ENCODE results near the gene WFS1. TPM values are rescaled to one million over a fixed set of nuclear protein-coding genes. Genes with fewer than 3 reads are reported as not detected.

The WFS1 gene
- polyA plus RNA-seq, 1 donor from 2014 or later, result 6.4 TPM

- Mint-ChIP-seq H3K9me3 (no peaks in the 10 kb centered on the region), H3K27me3 (peaks cover 2% of the 10 kb centered on the region), H3K27ac (no peak overlapping the region), H3K4me1 (peaks cover 0 to 2% (median 0%) of the 10 kb centered on the region in 3 donors), H3K36me3 (no peaks in the 10 kb centered on the region), H3K4me3 (peak overlapping the region in 1 of 4 donors; percentile 52)
Observed at GRCh38 chr4:6230827-6231662, 38.6 kb upstream of the WFS1 start.

GRCh38 chr4:6231663-6232165 is 37.9 kb upstream of the WFS1 start:
- H3K27me3 Mint-ChIP-seq, result no peaks in the 10 kb centered on the region
- peaks cover 0 to 2% (median 0%) of the 10 kb centered on the region in 3 donors for H3K4me1 Mint-ChIP-seq
- no peak overlapping the region for H3K4me3 Mint-ChIP-seq

GRCh38 chr4:6232836-6233785 is 36.5 kb upstream of the WFS1 start:
- Mint-ChIP-seq H3K27ac (no peak overlapping the region), H3K27me3 (no peaks in the 10 kb centered on the region), H3K9me3 (no peaks in the 10 kb centered on the region), H3K4me1 (peaks cover 0 to 2% (median 0%) of the 10 kb centered on the region in 3 donors), H3K36me3 (no peaks in the 10 kb centered on the region), H3K4me3 (no peak overlapping the region)

More at GRCh38 chr4:6231663-6232165, 37.9 kb upstream of the WFS1 start:
- Mint-ChIP-seq H3K27ac (no peak overlapping the region), H3K9me3 (no peaks in the 10 kb centered on the region), H3K36me3 (no peaks in the 10 kb centered on the region)

- Mint-ChIP-seq H3K27me3 (no peaks in the 10 kb centered on the region), H3K4me1 (peaks cover 0 to under 1% (median 0%) of the 10 kb centered on the region in 3 donors), H3K27ac (no peak overlapping the region), H3K36me3 (no peaks in the 10 kb centered on the region), H3K9me3 (no peaks in the 10 kb centered on the region), H3K4me3 (no peak overlapping the region)
Observed at GRCh38 chr4:6233929-6234328, 35.7 kb upstream of the WFS1 start.

GRCh38 chr4:6235012-6235411 is 34.6 kb upstream of the WFS1 start:
- Mint-ChIP-seq H3K27me3 (peaks cover 6% of the 10 kb centered on the region), H3K4me3 (no peak overlapping the region), H3K4me1 (no peaks in the 10 kb centered on the region), H3K27ac (peak overlapping the region in 1 of 3 donors; percentile 63), H3K9me3 (no peaks in the 10 kb centered on the region), H3K36me3 (no peaks in the 10 kb centered on the region)

GRCh38 chr4:6235901-6236640 is 33.6 kb upstream of the WFS1 start:
- no peaks in the 10 kb centered on the region for H3K36me3 Mint-ChIP-seq
- H3K27ac Mint-ChIP-seq, result no peak overlapping the region
- no peaks in the 10 kb centered on the region for H3K9me3 Mint-ChIP-seq
- no peaks in the 10 kb centered on the region for H3K4me1 Mint-ChIP-seq
- no peak overlapping the region for H3K4me3 Mint-ChIP-seq
- H3K27me3 Mint-ChIP-seq, result peaks cover 8% of the 10 kb centered on the region

- Mint-ChIP-seq H3K9me3 (no peaks in the 10 kb centered on the region), H3K4me3 (no peak overlapping the region), H3K27ac (no peak overlapping the region), H3K27me3 (peaks cover 8% of the 10 kb centered on the region), H3K36me3 (no peaks in the 10 kb centered on the region), H3K4me1 (no peaks in the 10 kb centered on the region)
Observed at GRCh38 chr4:6236816-6237390, 32.7 kb upstream of the WFS1 start.

GRCh38 chr4:6239486-6239885 is 30.2 kb upstream of the WFS1 start:
- no peak overlapping the region for H3K27ac Mint-ChIP-seq
- peaks cover 13% of the 10 kb centered on the region for H3K27me3 Mint-ChIP-seq
- no peaks in the 10 kb centered on the region for H3K4me1 Mint-ChIP-seq
- no peaks in the 10 kb centered on the region for H3K36me3 Mint-ChIP-seq
- no peak overlapping the region for H3K4me3 Mint-ChIP-seq
- H3K9me3 Mint-ChIP-seq, result peaks cover 0 to 9% (median 1%) of the 10 kb centered on the region in 3 donors

- no peaks in the 10 kb centered on the region for H3K36me3 Mint-ChIP-seq
- H3K4me3 Mint-ChIP-seq, result no peak overlapping the region
- no peaks in the 10 kb centered on the region for H3K4me1 Mint-ChIP-seq
- H3K9me3 Mint-ChIP-seq, result peaks cover 4 to 14% (median 6%) of the 10 kb centered on the region in 3 donors
- peaks cover 16% of the 10 kb centered on the region for H3K27me3 Mint-ChIP-seq
- H3K27ac Mint-ChIP-seq, result no peak overlapping the region
Observed at GRCh38 chr4:6239968-6240367, 29.7 kb upstream of the WFS1 start.

- Mint-ChIP-seq H3K36me3 (no peaks in the 10 kb centered on the region), H3K4me3 (no peak overlapping the region), H3K9me3 (peaks cover 5 to 15% (median 7%) of the 10 kb centered on the region in 3 donors), H3K27ac (no peak overlapping the region), H3K27me3 (peaks cover 20% of the 10 kb centered on the region), H3K4me1 (peaks cover 0 to under 1% (median 0%) of the 10 kb centered on the region in 3 donors)
Observed at GRCh38 chr4:6241062-6241845, 28.4 kb upstream of the WFS1 start.

- H3K36me3 Mint-ChIP-seq, result no peaks in the 10 kb centered on the region
- peaks cover 0 to 2% (median 0%) of the 10 kb centered on the region in 3 donors for H3K4me1 Mint-ChIP-seq
- H3K27ac Mint-ChIP-seq, result no peak overlapping the region
- H3K9me3 Mint-ChIP-seq, result peaks cover 5 to 15% (median 7%) of the 10 kb centered on the region in 3 donors
- peak overlapping the region in 1 of 4 donors; percentile 45 for H3K4me3 Mint-ChIP-seq
- peaks cover 27% of the 10 kb centered on the region for H3K27me3 Mint-ChIP-seq
Observed at GRCh38 chr4:6242271-6243029, 27.2 kb upstream of the WFS1 start.

- H3K36me3 Mint-ChIP-seq, result no peaks in the 10 kb centered on the region
- peaks cover 5 to 15% (median 7%) of the 10 kb centered on the region in 3 donors for H3K9me3 Mint-ChIP-seq
- peaks cover 31% of the 10 kb centered on the region for H3K27me3 Mint-ChIP-seq
- no peak overlapping the region for H3K27ac Mint-ChIP-seq
- H3K4me1 Mint-ChIP-seq, result peaks cover 0 to 2% (median 0%) of the 10 kb centered on the region in 3 donors
- H3K4me3 Mint-ChIP-seq, result no peak overlapping the region
Observed at GRCh38 chr4:6245246-6246169, 24.1 kb upstream of the WFS1 start.
